Measurements from ENCODE around the gene TBRG4. TPM values are rescaled to one million over a fixed set of nuclear protein-coding genes. Genes with fewer than 3 reads are reported as not detected.
"Not testable (repeated sequence)": the region's sequence is repeated elsewhere in the genome, so short reads cannot be mapped to it uniquely, and the experiment has no call there.

The TBRG4 gene
- polyA plus RNA-seq, result 10 to 100 TPM; 39.5 to 56.9 (median 52.2) TPM

- Mint-ChIP-seq H3K27me3 (ENCODE audit: low read depth in 3 of 3) (peaks cover 10 to 24% (median 19%) of the 10 kb centered on the region in 3 donors), H3K4me3 (peak within 1 kb of the TSS; percentile 92 to 97 (median 96)), H3K9me3 (no peaks in the 10 kb centered on the region), H3K36me3 (peaks cover 4 to 12% (median 4%) of the 10 kb centered on the region in 3 donors), H3K27ac (peak within 1 kb of the TSS; percentile 95 to 99 (median 99)), H3K4me1 (peaks cover 50 to 54% of the 10 kb centered on the region in 2 donors)
- peak; percentile 93 to 95 (median 94) for DNase-seq
These were observed at the start of gene TBRG4 for GRCh38 chr7:45111298-45112223. Gene TBRG4, minus strand, starts transcription at chr7:45111697. Its CDS starts 2,460 bp downstream, at chr7:45109237.

GRCh38 chr7:45161138-45161537, 49.6 kb upstream of the TBRG4 start:
- Mint-ChIP-seq H3K9me3 (peaks cover 0 to 11% (median 5%) of the 10 kb centered on the region in 6 donors), H3K4me1 (peaks cover 5 to 9% of the 10 kb centered on the region in 2 donors), H3K27me3 (ENCODE audit: low read depth in 3 of 3) (peaks cover 5 to 17% (median 11%) of the 10 kb centered on the region in 3 donors), H3K27ac (no peak overlapping the region), H3K36me3 (peaks cover 0 to 5% (median 5%) of the 10 kb centered on the region in 3 donors), H3K4me3 (no peak overlapping the region)
- no peak for DNase-seq

- Mint-ChIP-seq H3K36me3 (peaks cover 0 to 5% (median 5%) of the 10 kb centered on the region in 3 donors), H3K9me3 (peaks cover 0 to 11% (median 5%) of the 10 kb centered on the region in 6 donors), H3K27me3 (ENCODE audit: low read depth in 3 of 3) (peaks cover 5 to 18% (median 11%) of the 10 kb centered on the region in 3 donors), H3K4me3 (no peak overlapping the region), H3K27ac (no peak overlapping the region), H3K4me1 (peaks cover 5 to 9% of the 10 kb centered on the region in 2 donors)
- DNase-seq, result no peak
These were observed 49.0 kb upstream of the TBRG4 start for GRCh38 chr7:45160417-45160881.

- Mint-ChIP-seq H3K27me3 (ENCODE audit: low read depth in 3 of 3) (peaks cover 5 to 18% (median 9%) of the 10 kb centered on the region in 3 donors), H3K4me3 (peak overlapping the region in 1 of 5 donors; percentile 30), H3K27ac (no peak overlapping the region), H3K4me1 (peaks cover 5 to 9% of the 10 kb centered on the region in 2 donors), H3K36me3 (no peaks in the 10 kb centered on the region), H3K9me3 (peaks cover 0 to 4% (median 0%) of the 10 kb centered on the region in 6 donors)
- no peak for DNase-seq
These were observed 47.8 kb upstream of the TBRG4 start for GRCh38 chr7:45159296-45159695.

- H3K9me3 Mint-ChIP-seq, result peaks cover 0 to 3% (median 0%) of the 10 kb centered on the region in 6 donors
- H3K36me3 Mint-ChIP-seq, result no peaks in the 10 kb centered on the region
- peaks cover 5 to 18% (median 9%) of the 10 kb centered on the region in 3 donors for H3K27me3 Mint-ChIP-seq (ENCODE audit: low read depth in 3 of 3)
- H3K4me1 Mint-ChIP-seq, result peaks cover 5 to 9% of the 10 kb centered on the region in 2 donors
- H3K27ac Mint-ChIP-seq, result no peak overlapping the region
- no peak for DNase-seq
- H3K4me3 Mint-ChIP-seq, result no peak overlapping the region
These were observed 47.0 kb upstream of the TBRG4 start for GRCh38 chr7:45158471-45158870.

GRCh38 chr7:45157653-45158401, 46.3 kb upstream of the TBRG4 start, which contains the start of gene RAMP3:
Gene RAMP3, plus strand, starts transcription at chr7:45157791. Its CDS starts 38 bp downstream, at chr7:45157829.
- Mint-ChIP-seq H3K4me1 (peaks cover 5 to 9% of the 10 kb centered on the region in 2 donors), H3K4me3 (peak within 1 kb of the TSS in 1 of 5 donors; percentile 22), H3K27ac (peak within 1 kb of the TSS in 1 of 6 donors; percentile 16), H3K36me3 (no peaks in the 10 kb centered on the region), H3K27me3 (ENCODE audit: low read depth in 3 of 3) (peaks cover 5 to 18% (median 9%) of the 10 kb centered on the region in 3 donors), H3K9me3 (no peaks in the 10 kb centered on the region)
- DNase-seq, result no peak

- H3K9me3 Mint-ChIP-seq, result no peaks in the 10 kb centered on the region
- no peaks in the 10 kb centered on the region for H3K36me3 Mint-ChIP-seq
- H3K4me3 Mint-ChIP-seq, result peak overlapping the region in 1 of 5 donors; percentile 22
- peaks cover 5 to 18% (median 9%) of the 10 kb centered on the region in 3 donors for H3K27me3 Mint-ChIP-seq (ENCODE audit: low read depth in 3 of 3)
- peaks cover 5 to 9% of the 10 kb centered on the region in 2 donors for H3K4me1 Mint-ChIP-seq
- no peak for DNase-seq
- no peak overlapping the region for H3K27ac Mint-ChIP-seq
These were observed 45.8 kb upstream of the TBRG4 start for GRCh38 chr7:45157286-45157652.

- Mint-ChIP-seq H3K27ac (peak overlapping the region in 1 of 6 donors; percentile 16), H3K4me3 (peak overlapping the region in 1 of 5 donors; percentile 22), H3K36me3 (no peaks in the 10 kb centered on the region), H3K27me3 (ENCODE audit: low read depth in 3 of 3) (peaks cover 5 to 18% (median 9%) of the 10 kb centered on the region in 3 donors), H3K9me3 (no peaks in the 10 kb centered on the region), H3K4me1 (peaks cover 5 to 9% of the 10 kb centered on the region in 2 donors)
- no peak for DNase-seq
These were observed 45.2 kb upstream of the TBRG4 start for GRCh38 chr7:45156516-45157272.

- Mint-ChIP-seq H3K27ac (no peak overlapping the region), H3K9me3 (no peaks in the 10 kb centered on the region), H3K36me3 (no peaks in the 10 kb centered on the region), H3K4me3 (no peak overlapping the region), H3K4me1 (peaks cover 5 to 9% of the 10 kb centered on the region in 2 donors), H3K27me3 (ENCODE audit: low read depth in 3 of 3) (peaks cover 3 to 18% (median 9%) of the 10 kb centered on the region in 3 donors)
- DNase-seq, result no peak
These were observed 44.4 kb upstream of the TBRG4 start for GRCh38 chr7:45155941-45156340.

- Mint-ChIP-seq H3K4me3 (no peak overlapping the region), H3K4me1 (peaks cover 3 to 9% of the 10 kb centered on the region in 2 donors), H3K27me3 (ENCODE audit: low read depth in 3 of 3) (peaks cover 3 to 18% (median 9%) of the 10 kb centered on the region in 3 donors), H3K9me3 (no peaks in the 10 kb centered on the region), H3K27ac (no peak overlapping the region), H3K36me3 (no peaks in the 10 kb centered on the region)
- no peak for DNase-seq
These were observed 43.9 kb upstream of the TBRG4 start for GRCh38 chr7:45155357-45155900.

- H3K4me3 Mint-ChIP-seq, DNase-seq, H3K4me1 Mint-ChIP-seq, H3K9me3 Mint-ChIP-seq, H3K27ac Mint-ChIP-seq, H3K36me3 Mint-ChIP-seq: not testable (repeated sequence)
- peaks cover 3 to 15% (median 3%) of the 10 kb centered on the region in 3 donors for H3K27me3 Mint-ChIP-seq (ENCODE audit: low read depth in 3 of 3)
These were observed 42.4 kb upstream of the TBRG4 start for GRCh38 chr7:45153861-45154260.

GRCh38 chr7:45153233-45153632, 41.7 kb upstream of the TBRG4 start:
- no peaks in the 10 kb centered on the region for H3K9me3 Mint-ChIP-seq
- no peaks in the 10 kb centered on the region for H3K36me3 Mint-ChIP-seq
- peaks cover 0 to 7% of the 10 kb centered on the region in 2 donors for H3K4me1 Mint-ChIP-seq
- H3K4me3 Mint-ChIP-seq, result no peak overlapping the region
- peaks cover 0 to 11% (median 3%) of the 10 kb centered on the region in 3 donors for H3K27me3 Mint-ChIP-seq (ENCODE audit: low read depth in 3 of 3)
- no peak for DNase-seq
- peak overlapping the region in 1 of 6 donors; percentile 18 for H3K27ac Mint-ChIP-seq
